Measurements from ENCODE around the gene GTF3C1. TPM values are rescaled to one million over a fixed set of nuclear protein-coding genes. Genes with fewer than 3 reads are reported as not detected.
A peak's percentile ranks its signal among the peaks of the same experiment; 100 is the strongest.
"Not testable (repeated sequence)": the region's sequence is repeated elsewhere in the genome, so short reads cannot be mapped to it uniquely, and the experiment has no call there.

GTF3C1 gene
- total RNA-seq, 1 donor = 71.8 TPM

DNA sequence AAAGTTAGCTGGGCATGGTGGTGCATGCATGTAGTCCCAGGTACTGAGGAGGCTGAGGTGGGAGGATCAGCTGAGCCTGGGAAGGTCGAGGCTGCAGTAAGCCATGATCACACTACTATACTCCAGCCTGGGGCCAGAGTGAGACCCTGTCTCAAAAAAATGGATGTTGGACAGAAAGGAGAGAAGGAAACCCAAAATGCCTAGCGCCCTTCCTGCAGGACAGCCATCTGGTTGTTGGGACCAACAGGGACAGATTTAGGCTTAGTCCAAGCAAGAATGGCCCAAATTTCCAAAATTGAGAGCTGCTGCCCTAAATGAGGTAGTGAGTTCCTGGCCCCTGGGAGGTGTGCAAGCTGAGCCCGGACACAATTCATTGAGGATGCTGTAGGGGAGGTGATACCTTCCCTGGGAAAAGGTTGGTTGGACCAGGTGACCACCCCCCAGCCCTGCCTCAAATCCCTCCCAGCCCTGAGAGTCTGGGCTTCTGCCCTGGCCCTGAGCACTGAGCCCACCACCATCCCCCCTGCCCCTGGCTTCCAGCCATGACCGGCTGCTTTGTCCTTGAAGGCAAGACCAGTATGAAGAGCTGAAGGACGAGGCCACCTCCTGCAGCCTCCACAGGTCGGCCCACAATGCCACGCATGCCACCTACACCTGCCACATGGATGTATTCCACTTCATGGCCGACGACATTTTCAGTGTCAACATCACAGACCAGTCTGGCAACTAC is 112.6 kb downstream of the GTF3C1 start:
- DNase-seq (ENCODE audit: low read depth) = no peak
- TF ChIP-seq, protein P1, sequence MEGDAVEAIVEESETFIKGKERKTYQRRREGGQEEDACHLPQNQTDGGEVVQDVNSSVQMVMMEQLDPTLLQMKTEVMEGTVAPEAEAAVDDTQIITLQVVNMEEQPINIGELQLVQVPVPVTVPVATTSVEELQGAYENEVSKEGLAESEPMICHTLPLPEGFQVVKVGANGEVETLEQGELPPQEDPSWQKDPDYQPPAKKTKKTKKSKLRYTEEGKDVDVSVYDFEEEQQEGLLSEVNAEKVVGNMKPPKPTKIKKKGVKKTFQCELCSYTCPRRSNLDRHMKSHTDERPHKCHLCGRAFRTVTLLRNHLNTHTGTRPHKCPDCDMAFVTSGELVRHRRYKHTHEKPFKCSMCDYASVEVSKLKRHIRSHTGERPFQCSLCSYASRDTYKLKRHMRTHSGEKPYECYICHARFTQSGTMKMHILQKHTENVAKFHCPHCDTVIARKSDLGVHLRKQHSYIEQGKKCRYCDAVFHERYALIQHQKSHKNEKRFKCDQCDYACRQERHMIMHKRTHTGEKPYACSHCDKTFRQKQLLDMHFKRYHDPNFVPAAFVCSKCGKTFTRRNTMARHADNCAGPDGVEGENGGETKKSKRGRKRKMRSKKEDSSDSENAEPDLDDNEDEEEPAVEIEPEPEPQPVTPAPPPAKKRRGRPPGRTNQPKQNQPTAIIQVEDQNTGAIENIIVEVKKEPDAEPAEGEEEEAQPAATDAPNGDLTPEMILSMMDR (IDR thresholded peaks at IDR 0.05; ENCODE audit: insufficient read depth, low read length) = no peak
- no peak overlapping the region for H3K4me3 ChIP-seq (ENCODE audit: low read depth, low read length)

DNA sequence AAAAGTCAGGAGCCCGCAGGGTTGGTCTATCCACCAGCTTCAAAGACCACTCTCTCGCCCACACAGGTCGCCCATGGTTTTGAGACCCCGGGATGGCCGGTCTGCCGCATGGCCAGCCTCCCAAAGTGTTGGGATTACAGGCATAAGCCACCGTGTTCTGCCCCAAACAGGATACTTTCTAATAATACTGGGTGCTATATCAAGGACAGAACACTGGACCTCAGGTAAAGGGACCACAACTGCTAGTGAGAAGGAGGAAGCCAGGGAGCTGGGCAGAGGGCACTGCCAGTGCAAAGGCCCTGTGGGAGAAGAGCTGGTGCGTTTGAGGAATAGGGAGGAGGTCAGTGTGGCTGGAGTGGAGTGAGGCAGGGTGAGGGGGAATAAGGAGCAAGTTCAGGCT is 113.6 kb downstream of the GTF3C1 start:
- TF ChIP-seq, protein P1 (IDR thresholded peaks at IDR 0.05; ENCODE audit: insufficient read depth, low read length) = no peak
- no peak for DNase-seq (ENCODE audit: low read depth)
- H3K4me3 ChIP-seq (ENCODE audit: low read depth, low read length) = no peak overlapping the region

DNA sequence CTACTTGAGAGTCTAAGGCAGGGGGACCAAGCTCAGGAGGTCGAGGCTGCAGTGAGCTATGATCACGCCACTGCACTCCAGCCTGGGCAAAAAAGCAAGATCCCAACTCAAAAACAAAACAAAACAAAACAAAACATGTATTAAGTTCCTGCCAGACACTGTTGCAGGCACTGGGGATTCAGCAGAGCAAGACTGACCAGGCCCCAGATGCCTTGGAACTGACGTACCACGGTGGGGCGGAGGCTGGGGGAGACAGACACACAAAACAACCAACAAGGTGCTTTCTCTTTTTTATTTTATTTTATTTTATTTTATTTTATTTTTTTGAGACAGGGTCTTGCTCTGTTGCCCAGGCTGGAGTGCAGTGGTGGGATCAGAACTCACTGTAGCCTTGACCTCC is 114.6 kb downstream of the GTF3C1 start:
- not testable (repeated sequence) for DNase-seq (ENCODE audit: low read depth); H3K4me3 ChIP-seq (ENCODE audit: low read depth, low read length)

DNA sequence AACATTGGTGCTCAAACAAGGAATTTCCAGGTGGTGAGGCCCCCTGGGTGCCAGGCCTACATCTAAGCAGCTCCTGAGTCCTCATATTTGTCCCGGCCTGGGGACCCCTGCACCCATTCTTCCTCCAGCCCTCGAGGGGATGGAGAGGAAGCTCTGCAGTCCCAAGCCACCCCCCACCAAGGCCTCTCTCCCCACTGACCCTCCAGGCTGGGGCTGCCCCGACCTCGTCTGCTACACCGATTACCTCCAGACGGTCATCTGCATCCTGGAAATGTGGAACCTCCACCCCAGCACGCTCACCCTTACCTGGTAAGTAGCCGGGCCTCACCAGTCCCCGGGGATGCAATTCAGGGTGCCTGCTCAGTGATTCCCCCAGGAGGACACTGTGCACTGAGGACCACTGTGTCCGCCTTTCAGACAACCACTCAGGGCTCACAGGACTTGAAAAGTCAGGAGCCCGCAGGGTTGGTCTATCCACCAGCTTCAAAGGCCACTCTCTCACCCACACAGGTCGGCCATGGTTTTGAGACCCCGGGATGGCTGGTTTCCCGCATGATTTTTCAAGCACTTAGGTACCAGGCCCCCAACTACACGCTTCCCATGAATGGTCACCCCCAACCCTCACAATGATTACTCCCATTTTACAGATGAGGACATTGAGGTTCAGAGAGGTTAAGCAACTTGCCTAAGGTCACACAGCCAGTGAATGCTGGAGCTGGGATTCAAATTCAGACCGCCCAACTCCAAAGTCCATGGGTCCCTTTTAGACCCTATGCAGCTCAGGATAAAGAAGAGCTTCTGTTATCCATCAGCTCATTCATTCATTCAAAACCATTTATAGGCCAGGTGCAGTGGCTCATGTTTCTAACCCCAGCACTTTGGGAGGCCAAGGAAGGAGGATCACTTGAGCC is 115.3 kb downstream of the GTF3C1 start:
- no peak for DNase-seq (ENCODE audit: low read depth)
- TF ChIP-seq, protein P1 (IDR thresholded peaks at IDR 0.05; ENCODE audit: insufficient read depth, low read length) = no peak
- no peak overlapping the region for H3K4me3 ChIP-seq (ENCODE audit: low read depth, low read length)

DNA sequence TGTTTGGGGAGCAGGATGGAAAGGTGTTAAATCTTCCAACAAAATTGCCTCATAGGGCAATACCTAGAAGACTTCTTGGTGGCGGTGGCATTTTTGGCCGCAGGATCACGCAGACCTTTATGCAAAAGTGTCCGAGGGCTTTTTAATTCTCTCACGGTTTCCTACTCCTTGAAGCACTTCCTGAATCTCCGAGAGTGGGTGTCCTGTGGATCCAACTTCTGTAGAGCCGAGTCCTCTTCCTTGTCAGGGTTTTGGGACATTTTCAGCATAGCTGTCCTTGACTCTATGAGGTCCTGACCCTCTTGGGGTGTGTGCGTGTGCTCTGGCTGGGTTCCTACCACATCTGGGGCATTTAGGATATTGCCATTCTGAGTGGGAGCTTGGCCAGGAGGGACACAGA is 116.1 kb downstream of the GTF3C1 start:
- no peak for DNase-seq (ENCODE audit: low read depth)
- TF ChIP-seq, protein P1 (IDR thresholded peaks at IDR 0.05; ENCODE audit: insufficient read depth, low read length) = no peak
- no peak overlapping the region for H3K4me3 ChIP-seq (ENCODE audit: low read depth, low read length)

DNA sequence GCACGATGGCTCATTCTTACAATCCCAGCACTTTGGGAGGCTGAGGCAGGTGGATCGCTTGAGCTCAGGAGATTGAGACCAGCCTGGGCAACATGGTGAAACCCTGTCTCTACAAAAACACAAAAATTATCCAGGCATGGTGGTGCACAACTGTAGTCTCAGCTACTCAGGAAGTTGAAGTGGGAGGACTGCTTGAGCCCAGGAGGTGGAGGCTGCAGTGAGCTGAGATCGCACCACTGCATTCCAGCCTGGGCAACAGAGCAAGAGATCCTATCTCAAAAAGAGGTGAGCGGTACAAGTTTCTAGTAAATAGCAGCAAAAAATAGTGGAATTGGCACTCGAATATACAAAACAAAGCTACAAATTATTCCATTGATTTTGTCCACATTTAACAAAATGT is 116.5 kb downstream of the GTF3C1 start:
- not testable (repeated sequence) for DNase-seq (ENCODE audit: low read depth); H3K4me3 ChIP-seq (ENCODE audit: low read depth, low read length)

DNA sequence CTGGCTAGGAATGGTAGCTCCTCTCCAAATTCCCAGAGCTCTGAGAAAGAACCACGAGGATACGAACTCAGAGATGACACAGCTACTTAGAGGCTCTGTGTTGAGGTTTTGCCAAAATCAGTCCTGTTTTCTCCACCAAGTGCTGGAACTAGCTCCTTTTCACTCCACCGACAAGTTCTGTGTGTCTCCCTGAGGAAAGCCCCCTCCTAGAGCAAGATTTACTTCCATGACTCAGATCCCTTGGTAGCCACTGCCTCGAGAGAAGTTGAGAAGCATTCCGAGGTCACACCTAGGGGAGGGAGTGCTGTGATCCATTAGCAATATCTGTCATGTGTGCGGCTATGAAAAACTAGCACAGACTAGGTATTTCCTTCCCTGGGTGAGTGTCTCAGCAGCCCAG is 117.2 kb downstream of the GTF3C1 start:
- H3K4me3 ChIP-seq (ENCODE audit: low read depth, low read length) = no peak overlapping the region
- TF ChIP-seq, protein P1 (IDR thresholded peaks at IDR 0.05; ENCODE audit: insufficient read depth, low read length) = no peak
- DNase-seq (ENCODE audit: low read depth) = peak; percentile 71

All from fibroblast of the aortic adventitia (primary cell).